HG03558 (cell line): ENCODE measurements around the gene PODNL1.
A peak's percentile ranks its signal among the peaks of the same experiment; 100 is the strongest.

Experiments
- ATAC-seq: cut with Tn5 transposase; IDR thresholded peaks from one replicate; pipeline ENCODE4 v1.9.1; 2021; ENCODE audit warnings: moderate number of reproducible peaks; ENCODE audit not compliant: unreplicated experiment; ENCODE audit errors: extremely low read depth

Gene PODNL1

DNA sequence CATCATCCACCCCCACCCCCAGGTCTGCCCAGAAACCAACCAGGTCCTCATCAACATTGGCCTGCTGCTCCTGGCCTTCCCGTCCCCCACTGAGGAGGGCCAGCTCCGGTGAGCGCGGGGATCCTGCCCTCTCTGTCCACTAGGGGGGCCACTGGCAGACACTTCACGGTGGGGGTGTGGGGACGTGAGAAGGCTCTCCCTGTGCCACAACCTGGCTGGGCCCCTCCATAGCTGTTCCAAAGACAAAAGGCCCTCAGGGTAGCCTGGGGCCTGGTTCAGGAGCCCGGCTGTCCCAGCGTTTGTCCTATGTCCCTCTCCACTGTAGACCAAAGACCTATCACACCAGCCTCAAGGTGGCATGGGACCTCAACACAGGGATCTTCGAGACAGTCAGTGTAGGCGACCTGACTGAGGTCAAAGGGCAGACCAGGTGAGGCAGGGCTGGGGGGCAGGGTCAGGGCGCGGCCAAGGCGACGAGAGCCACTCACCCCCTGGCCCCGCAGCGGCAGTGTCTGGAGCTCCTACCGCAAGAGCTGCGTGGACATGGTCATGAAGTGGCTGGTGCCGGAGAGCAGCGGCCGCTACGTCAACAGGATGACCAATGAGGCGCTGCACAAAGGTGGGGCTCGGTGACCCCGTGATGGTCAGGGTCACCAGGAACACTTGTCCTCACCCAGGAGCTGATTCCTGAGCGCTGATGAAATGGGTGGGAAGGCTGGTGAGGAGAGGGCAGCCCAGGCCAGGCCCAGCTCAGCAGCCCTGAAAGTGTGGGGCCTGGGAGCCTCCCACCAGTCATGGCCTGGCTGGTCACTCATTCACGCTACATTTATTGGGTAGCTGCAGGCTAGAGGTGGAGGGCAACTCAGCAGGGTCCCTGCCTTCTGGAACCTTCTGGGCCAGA lies 22.0 kb upstream of the PODNL1 start:
- no peak for ATAC-seq

DNA sequence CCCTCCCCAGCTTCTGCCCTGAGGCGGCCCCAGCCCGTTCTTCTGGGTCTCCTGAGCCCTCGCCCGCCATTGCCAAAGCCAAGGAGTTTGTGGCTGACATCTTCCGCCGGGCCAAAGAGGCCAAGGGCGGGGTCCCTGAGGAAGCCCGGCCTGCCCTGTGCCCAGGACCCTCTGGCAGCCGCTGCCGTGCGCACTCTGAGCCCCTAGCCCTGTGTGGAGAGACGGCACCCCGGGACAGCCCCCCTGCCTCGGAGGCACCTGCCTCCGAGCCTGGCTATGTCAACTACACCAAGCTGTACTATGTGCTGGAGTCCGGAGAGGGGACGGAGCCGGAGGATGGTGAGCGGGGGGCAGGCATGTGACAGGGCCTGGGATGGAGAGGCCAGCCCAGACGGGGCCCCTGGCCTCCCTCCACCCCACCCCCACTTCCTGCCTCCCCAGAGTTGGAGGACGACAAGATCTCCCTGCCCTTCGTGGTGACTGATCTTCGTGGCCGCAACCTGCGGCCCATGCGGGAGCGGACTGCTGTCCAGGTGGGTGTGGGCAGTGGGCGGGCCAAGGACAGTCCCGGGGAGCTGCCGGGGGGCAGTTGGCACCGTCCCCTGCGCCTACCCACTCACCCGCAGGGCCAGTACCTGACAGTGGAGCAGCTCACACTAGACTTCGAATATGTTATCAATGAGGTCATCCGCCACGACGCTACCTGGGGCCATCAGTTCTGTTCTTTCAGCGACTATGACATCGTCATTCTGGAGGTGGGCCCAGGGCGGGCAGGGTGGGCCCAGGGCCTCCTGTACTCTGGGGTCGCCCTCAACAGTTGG lies 21.1 kb upstream of the PODNL1 start:
- no peak for ATAC-seq

DNA sequence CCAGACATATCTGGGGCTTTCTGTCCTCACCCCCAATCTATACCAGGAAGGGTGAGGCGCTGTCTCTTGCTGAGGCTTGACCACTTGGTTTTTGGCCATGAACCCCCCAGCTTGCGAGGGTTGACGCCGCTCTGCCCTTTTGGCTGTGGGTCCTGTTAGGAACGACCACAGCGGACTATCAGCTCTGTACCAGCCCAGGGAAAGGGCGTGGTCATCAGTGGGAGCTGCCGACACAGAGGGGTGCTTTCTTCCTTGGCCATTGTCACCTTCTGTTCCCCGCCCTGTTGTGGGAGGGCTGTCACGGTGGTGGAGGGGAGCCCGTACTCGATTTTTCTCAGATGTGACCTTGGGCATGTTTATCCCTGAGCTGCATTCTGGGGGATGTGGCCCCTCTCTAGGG lies 19.8 kb upstream of the PODNL1 start:
- no peak for ATAC-seq

DNA sequence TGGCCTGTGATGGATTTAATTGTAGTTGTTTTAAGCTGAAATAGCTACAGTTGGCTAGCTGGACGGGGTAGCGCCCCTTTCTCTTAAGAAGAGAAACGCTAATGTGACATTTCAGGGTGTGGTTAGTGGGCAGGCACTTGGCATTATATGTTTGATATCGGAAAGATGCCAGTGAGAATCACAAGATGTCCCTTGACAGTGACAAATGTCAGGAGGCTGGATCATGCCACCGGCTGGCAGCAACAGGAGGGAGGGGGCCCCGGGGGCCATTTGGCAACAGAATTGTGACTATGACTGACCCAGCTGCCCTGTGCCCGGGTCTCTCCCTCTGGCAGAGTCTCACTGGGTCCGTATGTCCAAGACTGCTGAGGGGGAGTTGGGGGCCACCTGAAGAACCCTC lies 18.8 kb upstream of the PODNL1 start:
- no peak for ATAC-seq

DNA sequence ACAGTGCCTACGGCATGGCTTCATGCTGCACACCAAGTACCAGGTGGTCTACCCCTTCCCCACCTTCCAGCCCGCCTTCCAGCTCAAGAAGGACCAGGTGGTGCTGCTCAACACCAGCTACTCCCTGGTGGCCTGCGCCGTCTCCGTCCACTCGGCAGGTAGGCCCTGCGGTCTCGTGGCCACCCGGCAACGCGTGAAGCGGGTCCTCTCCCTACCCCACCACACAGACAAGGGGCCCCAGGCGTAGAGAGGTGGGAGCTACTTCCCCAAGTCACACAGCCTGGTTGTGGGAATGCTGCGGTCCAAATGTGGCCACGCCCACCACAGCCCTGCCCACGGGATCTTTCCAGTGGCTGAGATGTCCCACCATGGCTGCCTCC lies 18.1 kb upstream of the PODNL1 start:
- no peak for ATAC-seq

DNA sequence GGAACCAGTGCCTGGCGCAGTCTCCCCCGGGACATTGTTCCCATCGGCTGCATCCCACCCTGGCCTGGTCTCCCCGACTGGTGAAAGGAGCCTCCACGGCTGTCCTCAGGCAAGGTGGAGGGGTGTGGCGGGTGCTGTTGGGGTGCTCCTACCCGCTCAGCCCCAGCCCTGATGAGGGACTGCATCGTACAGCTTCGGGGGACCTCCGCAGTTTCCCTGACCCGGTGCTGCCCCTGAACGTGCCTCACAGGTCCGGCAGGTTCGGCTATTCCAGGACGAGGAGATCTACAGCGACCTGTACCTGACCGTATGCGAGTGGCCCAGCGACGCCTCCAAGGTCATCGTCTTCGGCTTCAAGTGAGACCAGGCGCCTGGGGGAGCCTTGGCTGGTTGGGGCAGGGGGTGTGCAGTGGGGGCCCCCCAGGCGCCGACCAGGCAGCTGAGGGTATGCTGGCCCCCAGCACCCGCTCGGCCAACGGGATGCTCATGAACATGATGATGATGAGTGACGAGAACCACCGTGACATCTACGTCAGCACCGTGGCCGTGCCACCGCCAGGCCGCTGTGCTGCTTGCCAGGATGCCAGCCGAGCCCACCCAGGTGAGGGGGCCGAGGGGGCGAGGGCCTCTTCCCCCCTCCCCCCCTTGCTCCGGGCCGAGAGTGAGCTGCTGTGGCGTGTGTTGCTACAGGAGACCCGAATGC lies 17.6 kb upstream of the PODNL1 start:
- no peak for ATAC-seq

DNA sequence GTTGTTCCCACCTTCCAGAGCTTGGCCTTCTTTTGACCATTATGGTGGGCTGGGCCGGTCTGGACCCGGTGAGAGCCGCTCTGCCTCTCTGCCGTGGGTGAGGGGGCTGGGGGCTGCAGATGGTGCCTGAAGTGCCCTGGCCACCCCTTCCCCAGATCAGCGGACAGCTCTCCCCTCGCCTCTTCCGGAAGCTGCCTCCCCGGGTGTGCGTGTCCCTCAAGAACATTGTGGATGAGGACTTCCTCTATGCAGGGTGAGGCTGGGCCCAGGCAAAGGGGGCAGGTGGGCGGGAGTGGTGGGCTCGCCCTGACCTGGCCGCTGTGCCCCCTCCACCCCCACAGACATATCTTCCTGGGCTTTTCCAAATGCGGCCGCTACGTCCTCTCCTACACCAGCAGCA lies 16.0 kb upstream of the PODNL1 start:
- no peak for ATAC-seq

DNA sequence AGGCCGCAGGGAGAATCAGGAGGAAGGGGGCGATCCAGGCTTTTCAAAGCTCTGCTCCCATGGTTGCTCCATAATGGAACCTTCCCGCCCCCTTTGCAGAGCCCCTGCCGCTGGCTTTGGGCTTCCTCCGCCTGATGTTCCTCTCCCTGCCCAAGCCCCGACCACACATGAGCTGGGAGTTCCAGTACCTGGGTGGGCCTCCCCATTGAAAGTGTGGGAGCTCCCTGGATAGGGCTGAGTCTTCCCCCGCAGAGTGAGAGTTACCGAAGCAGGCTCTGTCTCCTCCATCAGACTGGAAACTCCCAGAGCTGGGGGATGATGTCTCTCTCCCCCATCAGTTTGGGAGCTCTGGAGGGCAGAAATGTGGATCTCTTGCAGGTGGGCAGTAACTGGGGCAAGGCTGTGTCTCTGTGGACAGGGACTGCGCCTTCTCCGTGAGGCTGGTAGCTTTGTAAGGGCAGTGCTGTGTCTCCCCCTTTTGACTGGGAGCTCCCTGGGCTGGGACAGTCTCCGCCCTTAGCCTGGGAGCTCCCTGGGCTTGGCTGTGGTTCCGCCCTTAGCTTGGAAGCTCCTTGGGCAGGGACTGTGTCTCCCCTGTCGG lies 14.8 kb upstream of the PODNL1 start:
- ATAC-seq, result no peak

DNA sequence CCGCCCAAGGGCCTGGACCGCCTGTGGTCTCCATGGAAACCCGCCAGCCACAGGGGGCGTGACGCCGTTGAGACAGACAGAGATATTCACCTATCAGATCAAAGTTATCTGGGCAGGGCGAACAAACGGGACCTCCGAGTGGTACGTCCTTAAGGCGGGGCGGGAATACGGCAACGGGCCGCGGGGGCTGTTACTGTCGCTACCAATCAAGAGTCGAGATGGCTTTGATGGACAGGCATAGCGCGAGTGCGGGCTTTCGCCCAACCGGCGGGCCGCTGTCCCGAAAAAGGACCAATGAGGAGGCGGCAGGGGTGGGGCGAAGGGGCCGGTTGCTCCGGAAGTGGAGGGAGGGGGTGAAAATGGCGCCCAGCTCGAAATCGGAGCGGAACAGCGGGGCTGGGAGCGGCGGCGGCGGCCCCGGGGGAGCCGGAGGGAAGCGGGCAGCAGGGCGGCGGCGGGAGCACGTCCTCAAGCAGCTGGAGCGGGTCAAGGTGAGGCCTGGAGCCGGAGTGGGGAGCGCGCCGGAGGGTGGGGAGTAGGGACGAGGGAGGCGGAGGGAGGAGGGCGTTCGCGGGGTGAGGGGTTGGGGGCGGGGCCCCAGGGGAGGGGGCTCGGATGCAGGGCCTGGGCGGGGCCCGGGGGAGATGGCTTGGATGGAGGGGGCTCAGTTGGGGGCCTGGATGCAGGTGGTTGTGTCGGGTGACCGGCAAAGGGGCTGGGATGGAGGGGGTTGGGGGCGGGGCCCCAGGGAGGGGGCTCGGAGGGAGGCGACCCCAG lies 14.1 kb upstream of the PODNL1 start, which contains the start of gene DCAF15:
Gene DCAF15 (plus strand): TSS at position 356 of the 777 bp plus-strand sequence. CDS start 4 bp downstream, at position 360.
- ATAC-seq, result peak; percentile 92

DNA sequence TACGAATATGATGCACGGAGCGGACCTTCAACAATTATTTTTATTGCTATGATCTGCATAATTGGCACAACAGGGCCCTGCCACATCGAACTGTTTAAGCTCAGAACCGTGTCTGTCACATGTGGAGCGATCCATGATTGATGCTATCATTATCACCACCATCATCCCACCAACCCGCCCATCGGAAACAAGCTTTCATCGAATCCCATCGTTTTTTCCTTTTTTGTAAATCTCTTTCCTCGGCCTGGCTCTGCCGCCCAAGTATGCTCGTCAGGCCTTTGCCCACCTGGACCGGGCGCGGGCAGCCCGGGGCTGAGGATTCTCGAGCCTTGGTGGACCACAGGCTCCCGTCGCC lies 13.6 kb upstream of the PODNL1 start:
- ATAC-seq, result no peak

DNA sequence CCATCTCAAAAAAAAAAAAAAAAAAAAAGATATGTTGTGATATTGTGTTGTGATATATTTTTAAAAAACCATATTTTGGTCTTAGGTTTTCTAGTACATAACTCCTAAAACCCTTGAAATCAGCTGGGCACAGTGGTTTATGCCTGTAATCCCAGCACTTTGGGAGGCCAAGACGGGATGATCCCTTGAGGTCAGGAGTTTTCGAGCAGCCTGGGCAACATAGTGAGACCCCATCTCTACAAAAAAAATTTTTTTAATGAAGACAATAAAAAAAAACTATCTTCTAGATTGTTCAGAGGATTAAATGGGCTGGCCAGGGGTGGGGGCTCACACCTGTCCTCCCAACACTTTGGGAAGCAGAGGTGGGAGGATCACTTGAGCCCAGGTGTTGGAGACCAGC lies 12.8 kb upstream of the PODNL1 start:
- ATAC-seq, result no peak

DNA sequence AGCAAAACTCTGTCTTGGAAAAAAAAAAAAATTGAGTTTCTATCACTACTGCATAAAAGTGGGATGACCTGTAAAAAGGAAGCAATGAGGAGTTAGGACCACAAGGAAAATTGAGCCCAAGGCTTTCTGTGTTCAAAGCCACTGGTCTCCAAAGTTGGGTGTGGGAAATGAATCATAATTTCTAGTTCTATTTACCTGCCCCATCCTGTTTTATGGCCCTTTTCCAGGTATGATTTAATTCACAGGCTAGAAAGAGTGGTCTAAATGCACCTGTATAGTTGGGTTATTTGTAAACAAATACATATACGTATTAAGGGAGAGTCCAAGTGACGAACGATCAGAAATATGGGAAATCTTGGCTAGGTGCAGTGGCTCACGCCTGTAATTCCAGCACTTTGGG lies 8.2 kb upstream of the PODNL1 start:
- no peak for ATAC-seq

DNA sequence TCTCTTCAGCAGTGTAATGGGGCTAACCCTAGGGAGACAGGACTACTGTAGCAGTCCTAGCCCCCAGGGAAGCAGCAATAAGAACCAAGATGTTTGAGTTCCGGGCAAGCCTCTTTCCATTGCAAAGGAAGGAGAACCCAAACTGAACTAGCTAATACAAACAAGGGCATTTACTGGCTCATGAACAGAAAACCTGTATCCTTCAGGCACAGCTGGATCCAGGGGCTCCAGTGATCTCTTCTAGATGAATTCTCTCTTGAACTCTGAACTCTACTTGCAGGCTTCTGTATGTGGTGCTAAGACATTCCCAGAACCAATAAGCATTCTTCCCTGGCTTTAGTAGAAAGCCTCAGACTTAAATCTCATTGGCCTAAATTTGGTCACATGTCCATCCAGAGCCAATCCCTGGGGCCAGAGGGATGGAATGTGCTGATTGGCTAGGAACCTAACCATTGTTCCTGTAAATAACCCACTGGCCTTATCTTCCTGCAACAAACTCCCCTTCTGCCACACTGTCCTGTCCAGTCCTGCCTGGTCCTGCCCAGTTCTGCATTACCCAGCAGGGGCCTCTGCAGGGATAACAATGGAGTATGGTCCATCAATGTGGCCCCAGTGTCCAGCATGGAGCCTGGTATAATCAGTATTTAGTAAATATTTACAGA lies 3.9 kb upstream of the PODNL1 start:
- ATAC-seq, result no peak

DNA sequence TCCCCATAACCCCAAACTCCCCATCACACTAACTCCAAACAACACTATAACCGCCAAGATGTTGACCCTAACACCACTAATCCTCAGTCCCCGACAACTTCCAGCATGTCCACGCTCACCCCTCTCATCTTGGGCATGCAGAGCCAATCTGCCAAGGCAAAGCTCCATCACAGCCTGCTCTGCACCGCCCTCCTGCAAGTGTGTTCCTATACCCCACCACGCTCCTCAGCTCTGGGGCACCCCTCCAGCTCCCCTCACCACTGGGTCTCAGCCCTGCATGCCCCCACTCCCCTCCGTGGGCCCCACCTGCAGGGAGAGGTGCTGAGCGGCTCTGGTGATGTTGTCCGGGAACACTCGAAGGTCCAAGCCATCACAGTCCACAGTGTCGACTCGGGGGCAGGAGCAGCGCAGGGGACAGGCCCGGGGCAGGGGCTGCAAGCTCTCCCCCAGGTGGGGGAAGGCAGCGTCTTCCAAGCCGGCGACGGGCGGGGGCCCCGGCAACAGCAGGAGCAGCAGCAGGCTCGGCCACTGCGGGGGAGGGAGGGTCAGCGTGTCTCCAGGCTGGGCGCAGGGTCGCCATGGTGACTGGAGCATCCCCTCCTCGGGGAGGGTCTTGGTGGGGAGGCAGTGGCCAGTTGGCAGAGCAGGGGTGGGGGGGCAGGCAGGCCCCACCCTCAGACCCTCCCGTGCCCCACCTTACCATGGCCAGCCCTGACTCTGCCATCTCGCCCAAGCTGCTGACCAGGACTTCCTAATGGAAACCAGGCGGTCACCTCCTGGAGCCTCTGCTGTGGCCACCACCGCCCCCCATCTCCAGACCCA lies 527 bp downstream of the PODNL1 start:
- no peak for ATAC-seq

DNA sequence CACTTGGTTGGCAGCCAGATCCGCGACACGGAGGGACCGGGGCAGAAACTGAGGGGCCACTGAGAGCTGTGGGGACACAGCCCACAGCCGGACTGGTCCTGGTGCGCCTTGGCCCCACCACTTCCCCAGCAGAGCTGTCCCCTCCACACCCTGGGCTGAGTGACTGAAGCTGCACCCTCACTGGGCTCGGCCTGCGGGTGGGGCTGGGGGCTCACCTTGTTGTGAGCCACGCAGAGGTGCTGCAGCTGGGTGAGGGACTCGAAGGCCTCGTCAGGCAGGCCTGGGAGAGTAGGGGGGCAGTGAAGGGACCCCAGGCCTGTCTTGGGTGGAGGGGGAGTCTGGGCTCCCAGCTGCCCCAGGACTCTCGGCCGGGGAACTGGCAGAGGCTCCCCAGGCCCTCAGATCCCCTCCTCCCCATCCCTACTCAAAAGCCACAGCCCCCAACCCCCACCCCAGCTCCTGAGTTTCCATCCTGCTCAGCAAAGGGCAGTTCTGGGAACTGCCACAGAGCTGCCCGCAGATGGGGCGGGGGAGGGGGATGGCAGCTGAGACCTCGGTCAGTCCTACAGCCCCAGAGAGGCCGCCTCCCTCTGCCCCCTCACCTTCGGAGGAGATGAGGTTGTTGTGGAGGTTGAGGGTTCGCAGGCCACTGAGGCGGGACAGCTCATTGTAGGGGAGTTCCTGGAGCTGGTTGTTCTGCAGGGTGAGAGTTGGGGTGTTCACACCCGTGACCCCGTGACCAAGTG lies 2.3 kb downstream of the PODNL1 start:
- ATAC-seq, result no peak

DNA sequence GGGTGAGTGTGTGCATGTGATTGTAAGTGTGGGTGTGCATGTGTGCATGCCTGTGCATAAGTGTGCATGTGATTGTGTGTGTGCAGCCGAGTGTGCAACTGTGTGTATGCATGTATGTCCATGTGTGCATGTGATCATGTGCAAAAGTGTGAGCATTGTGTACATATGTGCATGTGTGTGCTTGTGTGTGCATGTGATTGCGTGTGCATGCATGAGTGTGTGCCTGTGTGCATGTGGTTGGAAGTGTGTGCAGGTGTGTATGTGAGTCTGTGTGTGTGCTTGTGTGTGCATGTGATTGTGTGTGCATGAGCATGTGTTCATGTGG lies 3.5 kb downstream of the PODNL1 start:
- ATAC-seq, result no peak

DNA sequence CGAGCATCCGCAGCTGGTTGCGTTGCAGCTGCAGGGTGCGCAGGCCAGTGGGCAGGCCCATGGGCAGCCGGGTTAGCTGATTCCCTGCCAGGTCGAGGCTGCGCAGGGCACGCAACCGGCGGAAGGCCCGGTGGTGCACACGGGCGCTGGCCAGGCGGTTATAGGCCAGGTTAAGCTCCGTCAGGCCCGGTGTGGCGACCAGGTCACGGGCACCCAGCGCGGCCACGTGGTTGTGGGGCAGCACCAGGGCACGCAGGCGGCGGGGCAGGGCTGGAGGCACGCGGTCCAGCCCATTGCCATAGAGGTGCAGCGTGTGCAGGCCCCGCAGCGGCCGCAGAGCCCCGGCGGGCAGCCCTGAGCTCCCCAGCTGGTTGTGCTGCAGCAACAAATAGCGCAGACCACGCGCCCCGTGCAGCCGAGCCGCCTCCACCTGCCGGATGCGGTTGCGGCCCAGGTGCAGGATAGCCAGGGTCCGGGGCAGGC lies 5.3 kb downstream of the PODNL1 start:
- no peak for ATAC-seq

DNA sequence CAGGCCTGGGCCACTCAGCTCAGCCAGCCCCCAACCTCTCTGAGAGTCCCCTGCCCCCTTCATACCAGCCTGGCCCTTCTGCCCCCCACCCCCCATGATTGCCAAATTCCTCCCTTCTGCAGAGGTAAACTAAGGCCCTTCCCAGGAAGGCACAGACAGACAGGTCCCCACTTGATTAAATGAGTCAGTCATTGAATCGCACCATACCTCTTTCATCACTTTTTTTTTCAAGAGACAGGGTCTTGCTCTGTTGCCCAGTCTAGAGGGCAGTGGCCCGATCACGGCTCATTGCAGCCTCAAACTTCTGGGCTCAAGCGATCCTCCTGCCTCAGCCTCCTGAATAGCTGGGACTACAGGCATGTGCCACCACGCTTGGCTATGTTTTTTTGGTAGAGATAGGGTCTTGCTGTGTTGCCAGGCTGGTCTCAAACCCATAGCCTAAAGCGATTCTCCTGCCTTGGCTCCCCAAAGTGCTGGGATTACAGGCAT lies 6.0 kb downstream of the PODNL1 start:
- ATAC-seq, result no peak
